Neuron (in vitro differentiated cells): Measurements from ENCODE around the gene HOXA2.

Experiments
- H2AFZ ChIP-seq: one replicate; pipeline ENCODE4 v1.6.1; 2013; ENCODE audit warnings: low read depth, mild to moderate bottlenecking, inconsistent platforms, low read length, moderate library complexity
- H3K27me3 ChIP-seq: one replicate; pipeline ENCODE4 v1.6.1; 2013; ENCODE audit warnings: low read length; ENCODE audit not compliant: insufficient read depth
- H3K36me3 ChIP-seq: one replicate; pipeline ENCODE4 v1.6.1; 2013; ENCODE audit warnings: low read length; ENCODE audit not compliant: insufficient read depth
- H3K4me1 ChIP-seq: one replicate; pipeline ENCODE4 v1.6.1; 2013; ENCODE audit warnings: low read length; ENCODE audit not compliant: insufficient read depth
- H3K4me3 ChIP-seq: 2 replicates; pipeline ENCODE4 v1.5.1; 2013; ENCODE audit warnings: mild to moderate bottlenecking, low read length, moderate library complexity
- H3K9me3 ChIP-seq: one replicate; pipeline ENCODE4 v1.6.1; 2013; ENCODE audit warnings: low read length

Gene HOXA2

DNA sequence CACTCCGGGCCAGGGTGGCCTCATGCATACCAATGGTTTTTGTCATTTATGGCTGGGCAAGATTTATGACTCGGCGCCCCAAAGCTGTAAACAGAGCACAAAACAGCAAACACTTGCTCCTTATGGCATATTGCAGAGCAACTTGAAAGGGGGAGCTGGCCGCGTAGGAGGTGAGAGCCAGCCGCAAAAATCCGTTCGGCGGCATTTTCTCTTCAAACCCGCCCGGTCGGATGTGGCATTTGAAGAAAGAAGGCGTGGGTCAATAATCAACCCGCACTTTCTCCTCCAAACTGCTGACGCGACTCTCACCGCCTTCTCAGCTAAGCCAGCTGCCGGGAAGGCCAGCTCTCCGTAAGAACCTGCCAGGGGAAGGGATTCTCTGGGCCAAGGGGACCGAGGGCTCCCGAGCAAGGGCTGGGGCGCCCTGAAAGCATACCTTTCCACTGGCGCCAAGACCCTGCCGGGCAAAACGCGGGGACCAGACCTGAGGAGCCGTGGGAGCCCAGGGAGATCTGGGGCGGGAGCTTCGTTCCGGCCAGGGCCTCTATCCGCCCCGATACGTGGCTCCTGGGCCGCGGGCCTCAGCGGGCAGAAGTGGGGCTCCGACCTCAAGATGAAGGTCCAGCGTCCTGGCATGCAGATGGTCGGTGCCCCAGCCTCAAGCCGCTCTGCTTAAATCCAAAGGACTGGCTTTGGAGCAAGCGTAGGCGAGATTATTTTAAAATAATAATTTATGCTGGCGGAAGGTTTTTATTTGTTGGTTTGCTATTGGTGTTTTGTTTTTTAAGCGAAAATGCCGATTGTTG lies 12.9 kb upstream of the HOXA2 start:
- Histone ChIP-seq H3K4me1 (no peaks in the 10 kb centered on the region), H3K27me3 (peaks cover 92% of the 10 kb centered on the region), H3K9me3 (peaks cover 2% of the 10 kb centered on the region)

DNA sequence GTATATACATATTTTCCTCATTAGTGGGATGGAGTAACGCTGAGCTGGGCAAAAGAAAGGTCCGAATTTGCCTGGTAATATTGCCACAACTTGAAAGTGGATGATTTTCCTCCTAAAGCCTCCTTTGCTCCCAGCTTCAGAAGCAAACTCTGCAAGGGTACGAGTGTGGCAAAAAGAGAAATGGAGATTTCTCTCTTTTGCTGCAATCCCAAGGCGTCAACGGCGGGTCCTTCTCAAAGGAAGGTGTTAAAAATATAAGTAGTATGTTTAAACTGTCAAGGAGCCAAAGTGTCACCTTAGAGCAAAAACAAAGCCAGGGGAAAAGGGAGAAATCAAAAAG lies 12.4 kb upstream of the HOXA2 start:
- no peaks in the 10 kb centered on the region for H3K4me1 ChIP-seq
- H3K9me3 ChIP-seq, result peaks cover 2% of the 10 kb centered on the region
- H3K4me3 ChIP-seq, result no peak overlapping the region
- no peaks in the 10 kb centered on the region for H3K36me3 ChIP-seq
- H3K27me3 ChIP-seq, result peaks cover 93% of the 10 kb centered on the region
- no peak overlapping the region for H2AFZ ChIP-seq

More for the DNA sequence above, 12.9 kb upstream of the HOXA2 start:
- Histone ChIP-seq H3K36me3 (no peaks in the 10 kb centered on the region), H2AFZ (no peak overlapping the region), H3K4me3 (no peak overlapping the region)

- Histone ChIP-seq H3K4me3 (no peak overlapping the region), H2AFZ (no peak overlapping the region), H3K36me3 (no peaks in the 10 kb centered on the region), H3K27me3 (peaks cover 93% of the 10 kb centered on the region), H3K4me1 (no peaks in the 10 kb centered on the region), H3K9me3 (peaks cover 2% of the 10 kb centered on the region)
Measured at GRCh38 chr7:27113991-27114769, 11.7 kb upstream of the HOXA2 start.

DNA sequence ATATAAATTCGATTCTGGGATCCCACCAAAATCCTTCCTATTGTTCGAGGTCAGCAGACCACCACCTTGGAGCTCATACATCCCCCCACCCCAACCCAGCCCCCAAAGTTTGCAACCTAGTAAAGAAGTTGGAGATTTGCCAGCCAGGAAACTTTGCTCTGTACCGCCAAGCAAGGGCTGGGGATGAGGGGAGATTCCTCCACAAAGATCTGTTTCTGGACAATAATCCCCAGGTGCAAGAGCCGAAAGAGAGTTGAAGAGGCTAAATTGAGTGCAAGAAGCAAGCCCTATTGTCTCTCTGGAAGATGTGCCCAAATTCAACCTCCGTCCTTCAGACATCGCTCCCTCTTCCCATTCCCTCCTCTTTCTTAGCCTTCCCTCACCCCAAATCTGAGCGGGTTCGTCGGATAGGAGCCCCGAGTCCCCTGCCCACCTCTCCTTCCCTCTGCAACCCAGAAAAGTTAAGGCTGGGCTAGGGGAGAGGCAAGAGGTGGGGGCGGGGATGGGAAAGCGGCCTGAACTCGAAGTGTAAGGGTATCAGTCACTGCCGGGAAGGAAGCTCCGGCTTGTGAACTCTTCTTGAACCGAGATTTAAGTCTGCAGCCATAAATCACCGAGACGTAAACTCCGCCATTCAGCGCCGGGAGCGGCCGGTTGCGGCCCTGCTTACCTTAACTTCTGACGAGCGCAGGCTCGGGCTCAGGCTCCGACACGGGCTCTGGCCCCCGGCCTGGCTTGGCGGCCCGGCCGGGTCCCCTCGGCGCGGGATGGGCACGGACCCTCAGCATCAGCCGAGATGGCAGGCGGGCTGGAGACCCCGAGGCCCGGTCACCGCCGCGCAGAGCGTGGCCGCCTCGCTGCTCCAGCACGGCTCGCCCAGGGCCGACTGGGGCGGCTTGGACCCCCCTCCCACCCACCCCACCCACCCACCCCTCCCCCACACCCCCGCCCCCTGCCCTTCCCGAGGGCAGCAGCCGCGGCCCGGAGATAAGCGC lies 10.8 kb upstream of the HOXA2 start:
- H3K36me3 ChIP-seq, result no peaks in the 10 kb centered on the region
- peak overlapping the region; percentile 54 for H2AFZ ChIP-seq
- H3K27me3 ChIP-seq, result peaks cover 95% of the 10 kb centered on the region
- no peaks in the 10 kb centered on the region for H3K4me1 ChIP-seq
- no peak overlapping the region for H3K4me3 ChIP-seq
- peaks cover 2% of the 10 kb centered on the region for H3K9me3 ChIP-seq

DNA sequence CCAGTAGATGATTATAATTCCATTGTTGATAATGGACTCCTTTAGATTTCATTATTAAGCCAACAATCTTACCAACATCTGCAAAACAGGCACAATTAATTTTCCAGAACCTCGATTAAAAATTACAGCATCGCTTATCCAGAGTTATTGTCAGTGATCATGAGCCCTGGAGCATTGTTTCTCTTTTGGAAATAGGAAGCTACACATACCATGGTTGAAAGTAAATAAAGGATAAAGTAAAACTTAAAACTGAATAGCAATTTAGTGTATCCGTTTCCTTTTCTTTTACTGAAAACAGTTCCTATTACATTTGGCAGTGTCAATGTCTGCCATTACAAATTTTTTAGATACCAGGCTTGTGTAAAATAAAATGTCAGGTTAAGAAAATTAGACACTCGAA lies 9.9 kb upstream of the HOXA2 start:
- Histone ChIP-seq H3K4me3 (no peak overlapping the region), H3K4me1 (no peaks in the 10 kb centered on the region), H2AFZ (no peak overlapping the region), H3K9me3 (peaks cover 2% of the 10 kb centered on the region), H3K27me3 (peaks cover 95% of the 10 kb centered on the region), H3K36me3 (no peaks in the 10 kb centered on the region)

- H3K9me3 ChIP-seq, result peaks cover 2% of the 10 kb centered on the region
- H3K36me3 ChIP-seq, result no peaks in the 10 kb centered on the region
- peaks cover 94% of the 10 kb centered on the region for H3K27me3 ChIP-seq
- H3K4me1 ChIP-seq, result peaks cover 1% of the 10 kb centered on the region
- H2AFZ ChIP-seq, result no peak overlapping the region
- H3K4me3 ChIP-seq, result no peak overlapping the region
Measured at GRCh38 chr7:27111751-27112277, 9.3 kb upstream of the HOXA2 start.

DNA sequence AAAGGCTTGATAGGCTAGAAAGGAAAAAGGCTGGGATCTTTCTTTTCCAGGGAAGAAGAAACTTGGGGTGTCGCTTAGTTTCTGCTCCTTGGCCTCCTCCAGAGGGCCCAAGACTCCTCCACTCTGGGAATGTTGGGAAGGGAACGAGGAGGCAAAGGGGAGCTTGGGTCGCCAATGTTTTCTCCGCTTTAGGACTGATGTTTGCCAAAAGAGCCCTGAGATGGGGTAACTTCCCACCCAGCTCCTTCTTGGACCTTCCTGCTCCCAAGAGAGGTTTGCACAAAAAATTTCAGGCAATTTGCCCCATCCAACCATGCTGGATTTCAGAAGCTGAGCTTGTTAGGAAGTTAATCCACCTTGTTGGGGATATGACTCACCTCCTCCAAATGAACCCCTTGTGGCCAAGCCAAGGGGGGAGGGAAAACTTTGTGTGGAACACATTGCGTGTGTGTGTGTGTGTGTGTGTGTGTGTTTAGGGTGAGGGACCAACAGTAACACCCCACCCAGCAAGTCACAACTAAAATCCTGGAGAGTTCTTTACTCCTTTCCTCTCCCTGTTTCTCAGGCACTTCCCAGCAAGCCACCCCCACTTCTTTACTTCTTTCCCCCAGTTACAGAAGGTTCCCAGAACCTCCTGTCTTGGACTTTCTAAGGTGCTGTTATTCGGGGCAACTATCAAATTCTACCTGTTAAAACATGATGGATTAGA lies 8.7 kb upstream of the HOXA2 start:
- Histone ChIP-seq H3K9me3 (peaks cover 2% of the 10 kb centered on the region), H3K27me3 (peaks cover 94% of the 10 kb centered on the region), H3K4me3 (no peak overlapping the region), H2AFZ (no peak overlapping the region), H3K36me3 (no peaks in the 10 kb centered on the region), H3K4me1 (peaks cover 5% of the 10 kb centered on the region)

GRCh38 chr7:27110186-27111031 lies 7.9 kb upstream of the HOXA2 start:
- no peak overlapping the region for H3K4me3 ChIP-seq
- H2AFZ ChIP-seq, result no peak overlapping the region
- peaks cover 94% of the 10 kb centered on the region for H3K27me3 ChIP-seq
- no peaks in the 10 kb centered on the region for H3K36me3 ChIP-seq
- H3K4me1 ChIP-seq, result peaks cover 5% of the 10 kb centered on the region
- peaks cover 2% of the 10 kb centered on the region for H3K9me3 ChIP-seq

- no peak overlapping the region for H3K4me3 ChIP-seq
- peaks cover 2% of the 10 kb centered on the region for H3K9me3 ChIP-seq
- no peaks in the 10 kb centered on the region for H3K36me3 ChIP-seq
- H3K4me1 ChIP-seq, result peaks cover 5% of the 10 kb centered on the region
- no peak overlapping the region for H2AFZ ChIP-seq
- peaks cover 93% of the 10 kb centered on the region for H3K27me3 ChIP-seq
Measured at GRCh38 chr7:27109466-27110185, 7.1 kb upstream of the HOXA2 start.

- Histone ChIP-seq H2AFZ (no peak overlapping the region), H3K27me3 (peaks cover 97% of the 10 kb centered on the region), H3K4me3 (no peak overlapping the region), H3K36me3 (no peaks in the 10 kb centered on the region), H3K9me3 (peaks cover 2% of the 10 kb centered on the region), H3K4me1 (peaks cover 5% of the 10 kb centered on the region)
Measured at GRCh38 chr7:27108390-27109127, 6.1 kb upstream of the HOXA2 start.
